Measurements from ENCODE around the gene TXK.
A peak's percentile ranks its signal among the peaks of the same experiment; 100 is the strongest.

Gene TXK

GRCh38 chr4:48102303-48102702, 31.7 kb downstream of the TXK start:
- no peak for DNase-seq

GRCh38 chr4:48100256-48100655, 33.8 kb downstream of the TXK start:
- no peak for DNase-seq

- no peak for DNase-seq
Observed at GRCh38 chr4:48095441-48095840, 38.6 kb downstream of the TXK start.

- peak; percentile 29 for DNase-seq
Observed at GRCh38 chr4:48093991-48094416, 40.0 kb downstream of the TXK start.

GRCh38 chr4:48090621-48091020, 43.4 kb downstream of the TXK start:
- no peak for DNase-seq

- DNase-seq = no peak
Observed at GRCh38 chr4:48085821-48086589, 48.0 kb downstream of the TXK start.

GRCh38 chr4:48082956-48083355, 51.1 kb downstream of the TXK start:
- DNase-seq = no peak

GRCh38 chr4:48081196-48081595, 52.9 kb downstream of the TXK start:
- DNase-seq = peak; percentile 23

GRCh38 chr4:48079972-48080391, 54.1 kb downstream of the TXK start:
- DNase-seq = peak; percentile 22

- DNase-seq = no peak
Observed at GRCh38 chr4:48078862-48079655, 55.0 kb downstream of the TXK start.

GRCh38 chr4:48078425-48078824, 55.6 kb downstream of the TXK start:
- no peak for DNase-seq

GRCh38 chr4:48074657-48075056, 59.4 kb downstream of the TXK start:
- DNase-seq = no peak

GRCh38 chr4:48073567-48074103, 60.4 kb downstream of the TXK start:
- no peak for DNase-seq

- no peak for DNase-seq
Observed at GRCh38 chr4:48071191-48071590, 62.9 kb downstream of the TXK start.

GRCh38 chr4:48069026-48069425, 65.0 kb downstream of the TXK start:
- DNase-seq = no peak

GRCh38 chr4:48068182-48068581, 65.9 kb downstream of the TXK start:
- no peak for DNase-seq

- no peak for DNase-seq
Observed at GRCh38 chr4:48067536-48067935, 66.5 kb downstream of the TXK start.

GRCh38 chr4:48065587-48066052, 68.4 kb downstream of the TXK start:
- DNase-seq = no peak

- no peak for DNase-seq
Observed at GRCh38 chr4:48064349-48064748, 69.7 kb downstream of the TXK start.

- DNase-seq = no peak
Observed at GRCh38 chr4:48058617-48059530, 75.2 kb downstream of the TXK start.

GRCh38 chr4:48051078-48051477, 83.0 kb downstream of the TXK start:
- DNase-seq = no peak

GRCh38 chr4:48049483-48049882, 84.6 kb downstream of the TXK start:
- DNase-seq = no peak

Data from fibroblast of skin of back (primary cell).